Stimulated activated naive CD8-positive, alpha-beta T cell treated with anti-CD3 and anti-CD28 coated beads, Interleukin-15, Interleukin-2, amounts not matched to agents 100 U/mL and 50 U/mL, for 24 hours (primary cell): ENCODE data around the gene REEP3.
"Not testable (repeated sequence)": the region's sequence is repeated elsewhere in the genome, so short reads cannot be mapped to it uniquely, and the experiment has no call there.

Experiments used
- ATAC-seq: fragments of 150-1000 bp; cut with Tn5 transposase; one replicate; pipeline ENCODE4 v1.10.0; 2021
- DNase-seq: peaks from one replicate; pipeline ENCODE4 v3.0.0; 2021

REEP3 gene

DNA sequence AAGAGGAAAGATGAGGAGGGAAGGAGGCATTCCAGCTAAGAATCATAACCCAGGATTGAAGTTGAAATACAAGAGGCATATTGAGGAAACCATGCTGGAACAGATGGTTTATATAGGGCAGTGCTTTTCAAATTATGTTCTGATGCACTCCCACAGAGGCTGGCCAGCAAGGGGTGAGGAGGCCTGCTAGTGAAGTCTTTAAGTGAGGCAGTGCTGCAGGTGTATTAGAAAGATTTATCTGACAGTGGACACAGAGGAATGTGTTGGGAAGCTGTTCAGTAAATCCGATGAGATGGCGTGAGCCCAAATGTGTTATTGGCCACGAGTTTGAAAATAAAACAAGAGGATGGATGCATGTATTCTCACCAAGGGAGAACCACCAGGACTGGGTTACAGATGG lies 28.6 kb downstream of the REEP3 start:
- ATAC-seq, result no peak

DNA sequence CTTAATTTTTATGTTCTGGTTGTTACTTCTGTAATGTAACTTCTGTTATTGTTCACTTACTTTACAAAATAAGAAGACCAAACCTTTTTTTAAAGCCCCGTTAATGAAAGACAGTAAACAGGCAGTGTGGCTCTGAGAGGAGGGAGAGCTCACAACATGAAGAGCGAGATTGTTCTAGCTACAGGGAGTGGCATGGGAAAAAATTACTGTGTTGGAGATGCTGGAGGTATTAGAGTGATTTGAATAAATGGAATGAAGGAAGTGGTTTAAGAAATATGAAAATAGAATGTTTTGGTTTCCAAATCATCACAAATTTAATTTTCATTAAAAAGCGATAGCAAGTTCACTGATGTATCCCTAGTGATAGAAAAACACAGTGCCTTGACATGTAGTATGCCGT lies 31.8 kb downstream of the REEP3 start:
- ATAC-seq, result no peak
- DNase-seq, result no peak

More for the DNA sequence above, 28.6 kb downstream of the REEP3 start:
- DNase-seq, result no peak

DNA sequence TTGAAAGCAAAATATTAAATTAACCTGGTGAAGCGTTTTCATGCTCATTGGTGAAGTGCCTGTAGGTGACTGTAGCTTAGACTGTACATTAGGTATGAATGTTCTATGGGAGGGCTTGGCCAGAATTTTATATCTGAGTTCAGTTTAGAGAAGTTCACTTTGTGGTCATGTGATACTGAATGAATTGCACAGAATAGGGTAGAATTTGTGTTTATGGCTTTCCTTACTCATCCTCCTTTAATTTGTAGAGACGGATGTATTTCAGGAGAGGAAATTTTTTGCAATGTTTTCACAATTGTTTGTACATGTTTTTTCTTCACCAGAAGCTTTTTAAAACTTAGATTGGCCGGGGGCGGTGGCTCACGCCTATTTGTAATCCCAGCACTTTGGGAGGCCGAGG lies 32.3 kb downstream of the REEP3 start:
- DNase-seq, result no peak
- no peak for ATAC-seq

DNA sequence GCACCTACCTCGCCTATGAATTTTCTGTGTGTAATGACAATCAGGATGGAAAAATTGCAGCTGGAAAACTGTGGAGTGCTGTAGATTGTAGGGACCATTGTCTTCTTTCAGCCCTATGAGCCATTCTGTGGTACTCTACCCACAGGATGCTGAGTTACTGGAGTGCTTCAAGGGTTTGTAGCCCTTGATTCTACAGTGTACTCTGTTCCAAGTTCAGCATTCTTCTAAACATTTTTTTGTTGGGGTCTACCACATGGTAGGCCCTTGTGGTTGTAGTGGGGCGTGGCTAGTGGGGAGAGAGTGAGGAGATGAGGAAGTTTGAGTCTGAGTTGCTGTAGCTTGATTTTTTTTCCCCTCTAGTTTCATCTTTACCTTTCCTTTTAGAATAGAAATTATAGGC lies 33.5 kb downstream of the REEP3 start:
- peak; percentile 38 for DNase-seq
- ATAC-seq, result peak; percentile 61

DNA sequence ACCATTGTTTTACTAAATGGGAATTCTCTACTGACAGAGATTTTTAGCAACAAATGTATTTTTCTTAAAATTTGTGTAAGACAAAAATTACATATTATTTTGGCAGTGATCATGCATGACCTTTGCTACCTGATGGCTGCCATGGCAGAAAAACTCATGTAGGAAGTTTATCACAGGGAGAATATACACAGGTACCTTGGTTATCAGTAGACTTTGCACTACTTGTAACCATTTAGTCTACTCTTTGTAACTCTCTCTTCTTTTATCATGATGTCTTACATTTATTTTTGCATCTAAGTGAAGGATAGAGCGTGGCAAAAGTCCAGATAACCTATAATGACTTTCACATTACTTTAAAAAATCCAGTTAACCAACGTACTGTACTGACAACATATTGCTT lies 34.1 kb downstream of the REEP3 start:
- ATAC-seq (no peak), DNase-seq (no peak)

DNA sequence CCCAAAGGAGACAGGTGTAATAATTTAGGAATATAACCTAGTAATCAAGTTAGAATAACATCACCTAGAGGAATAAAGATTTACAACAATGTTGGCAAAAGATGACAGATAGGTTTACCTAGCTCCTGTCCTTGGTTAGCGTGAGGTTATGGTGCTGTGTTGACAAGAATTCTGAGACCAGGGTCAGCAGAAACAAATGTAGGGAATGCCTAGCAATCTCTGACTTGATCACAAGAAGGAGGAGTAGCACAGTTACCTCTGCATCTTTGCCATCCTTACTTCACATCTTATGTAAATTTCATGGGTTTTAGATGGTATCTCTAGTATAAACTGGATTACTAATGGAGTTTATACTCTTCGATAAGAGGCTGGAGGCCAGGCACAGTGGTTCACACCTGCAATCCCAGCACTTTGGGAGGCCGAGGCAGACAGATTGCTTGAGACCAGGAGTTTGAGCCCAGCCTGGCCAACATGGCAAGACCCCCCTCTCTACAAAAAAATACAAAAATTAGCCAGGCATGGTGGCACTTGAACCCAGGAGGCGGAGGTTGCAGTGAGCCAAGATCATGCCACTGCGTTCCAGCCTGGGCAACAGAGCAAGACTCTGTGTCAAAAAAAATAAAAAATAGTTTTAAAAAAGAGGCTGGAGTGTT lies 37.1 kb downstream of the REEP3 start:
- ATAC-seq (no peak), DNase-seq (no peak)

DNA sequence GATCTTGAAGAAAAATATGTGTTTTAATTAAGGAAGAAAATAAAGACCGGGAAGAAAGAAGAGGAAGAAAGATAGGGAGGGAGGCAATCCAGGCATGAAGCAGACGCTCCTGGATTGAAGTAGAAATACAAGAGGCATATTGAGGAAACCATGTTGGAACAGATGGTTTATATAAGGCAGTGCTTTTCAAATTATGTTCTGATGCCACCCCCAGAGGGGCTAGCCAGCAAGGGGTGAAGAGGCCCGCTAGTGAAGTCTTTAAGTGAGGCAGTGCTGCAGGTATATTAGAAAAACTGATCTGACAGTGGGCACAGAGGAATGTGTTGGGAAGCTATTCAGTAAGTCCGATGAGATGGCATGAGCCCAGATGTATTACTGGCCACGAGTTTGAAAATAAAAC lies 40.1 kb downstream of the REEP3 start:
- DNase-seq (no peak), ATAC-seq (no peak)

DNA sequence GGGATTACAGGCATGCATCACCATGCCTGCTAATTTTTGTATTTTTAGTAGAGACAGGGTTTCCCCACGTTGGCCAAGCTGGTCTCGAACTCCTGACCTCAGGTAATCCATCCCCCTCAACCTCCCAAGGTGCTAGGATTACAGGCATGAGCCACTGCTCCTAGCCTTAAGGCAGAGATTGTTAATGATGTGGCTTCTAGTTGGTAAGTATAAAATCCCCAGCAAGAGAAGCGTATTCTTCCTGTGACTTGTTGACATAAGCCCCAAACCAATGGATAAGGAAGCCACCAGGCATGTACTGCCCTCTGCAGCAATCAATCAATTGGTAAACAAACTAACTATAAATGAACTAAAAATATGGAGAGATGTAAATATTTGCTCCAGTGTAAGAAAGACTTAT lies 41.2 kb downstream of the REEP3 start:
- no peak for DNase-seq
- ATAC-seq, result no peak

DNA sequence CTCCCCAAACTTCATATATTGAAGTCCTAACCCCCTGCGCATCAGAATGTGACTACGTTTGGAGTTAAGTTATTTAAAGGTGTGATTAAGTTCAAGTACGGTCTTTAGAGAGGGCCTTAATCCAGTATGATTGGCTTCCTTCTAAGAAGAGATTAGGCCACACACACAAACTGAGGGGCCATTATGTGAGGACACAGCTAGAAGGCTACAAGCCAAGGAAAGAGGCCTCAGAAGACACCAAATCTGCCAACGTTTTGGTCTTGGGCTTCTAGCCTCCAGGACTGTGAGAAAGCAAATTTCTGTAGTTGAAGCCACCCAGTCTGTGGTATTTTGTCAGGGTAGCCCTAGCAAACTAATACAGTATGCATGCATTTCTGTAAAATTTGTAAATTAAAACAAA lies 41.7 kb downstream of the REEP3 start:
- no peak for ATAC-seq

DNA sequence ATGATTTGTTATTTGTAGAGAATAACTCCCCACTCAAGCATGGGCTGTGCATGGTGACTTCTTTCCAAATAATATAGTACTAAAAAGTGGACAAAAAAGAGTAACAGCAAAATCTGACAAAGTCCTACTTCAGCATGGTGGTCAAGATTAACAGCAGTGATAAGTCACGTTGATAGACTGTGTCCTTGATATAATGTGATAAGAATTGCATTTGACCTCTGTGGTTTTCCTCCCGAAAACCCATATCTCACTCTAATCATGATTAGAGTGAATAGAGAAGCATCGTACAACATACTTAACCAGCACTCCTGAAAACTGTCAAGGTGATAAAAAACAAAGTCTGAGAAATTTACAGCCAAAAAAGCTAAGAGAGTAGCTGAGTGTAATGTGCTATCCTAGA lies 42.4 kb downstream of the REEP3 start:
- ATAC-seq, result no peak
- DNase-seq, result no peak

More for the DNA sequence above, 41.7 kb downstream of the REEP3 start:
- DNase-seq, result no peak

DNA sequence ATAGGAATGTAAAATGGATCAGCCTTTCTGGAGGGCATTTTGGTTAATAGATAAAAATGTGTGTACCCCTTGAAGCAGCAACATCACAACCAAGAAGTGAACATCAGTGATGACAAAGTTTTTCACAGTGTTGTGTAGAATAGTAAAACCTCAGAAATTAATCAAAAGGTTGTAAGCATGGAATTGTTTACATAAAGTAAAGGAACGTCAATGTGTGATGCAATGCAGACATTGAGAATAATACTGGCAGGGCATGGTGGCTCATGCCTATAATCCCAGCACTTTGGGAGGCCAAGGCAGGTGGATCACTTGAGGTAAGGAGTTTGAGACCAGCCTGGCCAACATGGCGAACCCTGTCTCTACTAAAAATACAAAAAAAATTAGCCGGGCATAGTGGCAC lies 43.5 kb downstream of the REEP3 start:
- ATAC-seq, DNase-seq: not testable (repeated sequence)

DNA sequence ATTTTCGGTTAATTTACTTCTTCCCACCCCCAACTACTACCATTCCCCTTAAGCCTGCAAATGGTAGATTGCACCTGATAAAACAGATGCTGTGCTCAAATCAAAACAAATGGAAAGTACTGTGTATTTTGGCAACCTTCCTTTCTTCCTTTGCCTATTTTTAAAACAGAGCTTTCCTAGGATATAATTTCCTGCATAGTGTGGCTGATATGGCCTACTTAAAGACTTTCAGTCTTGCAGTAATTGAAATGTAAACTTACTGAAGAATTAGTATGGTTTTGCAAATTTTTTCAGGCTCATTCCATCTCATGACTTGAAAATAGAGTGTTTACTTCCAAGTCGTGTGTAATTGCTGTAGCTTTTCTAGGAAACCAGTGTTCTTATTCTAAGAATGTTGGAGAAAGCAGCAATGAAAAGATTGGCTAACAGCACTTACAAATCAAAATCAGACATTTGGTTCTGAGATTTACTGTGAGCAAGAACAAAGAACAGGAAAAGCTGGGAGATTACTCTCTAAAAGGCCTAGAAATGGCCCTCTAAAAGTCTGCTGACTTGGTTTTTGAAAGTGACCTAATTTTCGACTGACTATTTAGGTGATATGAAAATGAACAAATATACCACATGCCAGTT lies 52.0 kb downstream of the REEP3 start:
- DNase-seq (no peak), ATAC-seq (no peak)

DNA sequence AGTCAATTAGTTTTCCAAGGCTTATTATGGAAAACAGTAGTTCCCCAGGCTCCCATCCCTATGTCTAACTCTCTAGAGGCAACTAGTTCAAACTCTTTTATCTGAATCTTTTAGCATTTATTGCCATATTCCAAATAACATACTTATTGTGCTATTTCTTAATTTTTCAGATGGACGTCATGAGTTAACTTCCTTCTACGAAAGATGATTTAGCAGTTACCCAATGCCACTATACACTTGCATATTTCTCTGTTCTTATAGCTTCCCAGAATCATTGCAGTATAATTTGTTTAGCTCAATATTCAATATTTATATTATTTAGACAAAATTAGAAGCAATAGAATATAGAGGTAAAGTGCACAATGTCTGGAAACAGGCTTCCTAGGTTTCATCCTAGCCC lies 52.8 kb downstream of the REEP3 start:
- DNase-seq (no peak), ATAC-seq (no peak)

DNA sequence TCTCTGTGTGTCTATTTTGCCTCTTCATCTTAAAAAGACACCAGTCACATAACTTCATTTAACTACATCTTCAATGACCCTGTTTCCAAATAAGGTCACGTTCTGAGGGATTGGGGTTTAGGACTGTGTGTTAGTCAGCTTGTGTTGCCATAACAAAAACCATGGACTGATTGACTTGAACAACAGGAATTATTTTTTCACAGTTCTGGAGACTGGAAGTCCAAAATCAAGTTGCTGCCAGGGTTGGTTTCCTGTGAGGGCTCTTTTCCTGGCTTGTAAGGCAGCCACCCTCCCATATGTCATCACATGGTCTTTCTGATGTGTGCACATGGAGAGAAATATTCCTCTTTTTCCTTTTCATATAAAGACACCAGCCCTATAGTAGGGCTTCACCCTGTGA lies 55.3 kb downstream of the REEP3 start:
- DNase-seq (no peak), ATAC-seq (no peak)

DNA sequence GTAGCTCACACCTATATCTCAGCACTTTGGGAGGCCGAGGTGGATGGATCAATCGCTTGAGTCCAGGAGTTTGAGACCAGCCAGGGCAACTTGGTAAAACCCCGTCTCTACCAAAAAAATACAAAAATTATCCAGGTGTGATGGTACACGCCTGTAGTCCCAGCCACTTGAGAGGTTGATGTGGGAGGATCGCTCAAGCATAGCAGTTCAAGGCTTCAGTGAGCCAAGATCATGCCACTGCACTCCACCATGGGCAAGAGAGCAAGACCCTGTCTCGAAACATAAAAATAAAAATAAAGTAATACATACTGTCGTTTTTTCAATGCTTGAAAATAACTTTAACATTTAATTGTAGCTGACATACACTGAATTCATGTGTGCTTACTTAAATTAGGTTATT lies 57.3 kb downstream of the REEP3 start:
- no peak for DNase-seq

DNA sequence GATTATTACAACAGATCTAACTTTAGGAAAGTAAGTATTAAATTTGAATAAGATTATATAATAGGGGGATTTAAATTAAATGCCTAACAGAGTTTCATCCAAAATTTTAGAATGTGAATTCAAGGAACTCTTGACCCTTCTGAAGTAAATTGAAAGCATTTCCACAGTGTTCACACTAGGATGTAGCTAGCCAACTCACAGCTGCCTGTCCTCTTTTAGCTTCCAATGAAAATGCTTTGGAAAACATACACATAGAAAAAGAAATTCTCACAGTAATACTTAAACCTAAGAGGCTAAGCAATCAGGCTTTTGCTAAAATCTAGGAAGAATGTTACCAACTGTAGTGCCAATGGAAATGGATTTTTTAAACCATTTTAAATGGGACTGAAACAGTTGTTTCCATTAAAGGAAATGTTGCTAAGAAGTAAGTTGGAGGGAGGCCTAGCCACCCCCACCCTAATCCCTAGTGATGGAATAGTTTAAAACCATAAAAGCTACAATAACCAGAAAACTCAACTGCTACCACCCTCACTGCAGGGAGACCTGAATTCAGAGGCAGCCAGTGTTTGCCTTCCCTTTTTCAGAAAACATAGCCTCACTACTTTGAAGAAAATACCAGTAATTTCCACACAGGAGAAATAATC lies 58.3 kb downstream of the REEP3 start:
- DNase-seq (no peak), ATAC-seq (no peak)

More for the DNA sequence above, 57.3 kb downstream of the REEP3 start:
- ATAC-seq, result no peak

DNA sequence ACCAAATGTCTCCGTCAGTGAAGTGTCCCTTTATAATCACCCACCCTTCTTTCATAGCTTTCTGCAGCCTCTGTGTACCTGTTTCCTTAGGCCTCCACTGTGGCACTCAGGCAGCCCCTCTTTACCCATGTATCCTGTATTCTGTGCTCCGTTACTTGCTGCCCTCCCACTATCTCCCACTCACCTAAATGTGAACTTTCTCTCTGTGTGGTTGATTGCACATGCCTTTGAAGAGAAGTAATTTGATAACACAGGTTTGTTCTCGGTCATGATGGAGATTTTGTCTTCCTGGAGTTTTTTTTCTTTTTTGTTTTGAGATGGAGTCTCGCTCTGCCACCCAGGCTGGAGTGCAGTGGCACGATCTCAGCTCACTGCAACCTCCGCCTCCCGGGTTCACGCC lies 61.5 kb downstream of the REEP3 start:
- DNase-seq (no peak), ATAC-seq (no peak)

DNA sequence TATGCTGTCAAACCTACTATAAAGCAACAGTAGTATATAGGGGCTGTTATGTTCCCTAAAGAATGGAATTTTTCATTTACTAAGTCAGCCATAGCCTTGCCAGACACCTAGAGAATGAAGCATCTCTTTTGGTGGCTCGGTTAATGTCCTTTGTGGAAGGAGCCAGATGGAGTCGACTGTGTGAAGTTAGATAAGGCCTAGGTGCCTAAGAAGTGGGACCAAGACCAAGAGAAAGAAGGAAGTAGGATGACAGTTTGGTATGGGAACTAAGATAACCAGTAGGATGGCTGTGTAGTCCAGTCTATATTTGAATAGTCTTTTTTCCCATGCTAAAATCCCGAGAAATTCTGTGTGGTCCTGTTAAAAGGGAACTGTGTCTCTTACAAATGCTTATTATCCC lies 62.2 kb downstream of the REEP3 start:
- DNase-seq (no peak), ATAC-seq (no peak)

DNA sequence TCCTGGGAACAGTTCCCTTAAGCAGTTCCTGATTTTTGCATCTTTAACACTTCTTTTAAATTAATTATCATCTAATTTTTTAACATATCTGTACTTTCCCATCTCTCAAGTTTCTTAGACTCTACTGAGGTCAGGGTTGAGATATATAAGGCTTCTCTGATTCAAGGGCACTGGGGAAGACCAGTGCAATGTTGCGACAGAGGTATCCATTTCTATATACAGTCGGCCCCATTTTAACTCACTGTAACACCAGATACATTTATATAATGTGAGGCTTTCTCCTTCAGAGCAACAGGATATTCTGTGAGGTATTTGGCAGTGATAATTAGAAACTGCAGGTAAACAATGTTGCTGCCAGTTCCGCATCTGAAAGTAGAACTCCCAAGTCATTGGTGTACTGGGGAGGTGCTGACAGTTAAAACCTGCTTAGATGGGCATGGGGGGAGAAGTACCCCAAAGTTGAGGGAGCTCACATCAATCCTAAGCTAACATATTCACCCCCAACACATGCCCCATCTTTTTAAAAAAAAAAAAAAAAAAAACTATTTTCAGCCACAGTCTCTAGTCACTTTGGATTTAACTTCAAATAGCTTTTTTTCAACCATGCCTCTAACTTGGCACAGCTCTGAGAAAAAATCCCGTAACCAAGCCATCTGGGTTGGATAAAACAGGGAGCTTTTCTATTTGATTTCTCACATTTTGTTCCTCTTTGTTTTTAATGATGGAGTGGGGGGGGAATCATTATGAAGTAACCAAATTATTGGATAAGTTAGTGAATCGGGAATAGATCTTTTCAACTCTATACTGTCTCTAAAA lies 62.9 kb downstream of the REEP3 start:
- ATAC-seq (no peak), DNase-seq (no peak)

DNA sequence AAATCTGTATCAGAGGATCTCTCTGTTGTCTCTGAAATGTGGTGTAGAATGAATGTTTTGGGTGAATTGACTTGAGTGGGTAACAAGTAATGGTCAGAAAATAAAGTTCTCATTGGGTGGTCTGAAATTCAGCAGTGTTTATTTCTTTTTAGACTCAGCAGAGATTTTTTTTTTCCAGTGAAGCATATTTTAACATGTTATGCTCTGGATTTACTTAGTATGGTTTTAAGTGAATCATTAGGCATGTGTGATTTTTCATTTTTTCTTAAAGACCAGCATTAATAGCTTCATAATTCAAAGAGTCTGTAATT lies 63.5 kb downstream of the REEP3 start:
- ATAC-seq, result no peak
- no peak for DNase-seq

DNA sequence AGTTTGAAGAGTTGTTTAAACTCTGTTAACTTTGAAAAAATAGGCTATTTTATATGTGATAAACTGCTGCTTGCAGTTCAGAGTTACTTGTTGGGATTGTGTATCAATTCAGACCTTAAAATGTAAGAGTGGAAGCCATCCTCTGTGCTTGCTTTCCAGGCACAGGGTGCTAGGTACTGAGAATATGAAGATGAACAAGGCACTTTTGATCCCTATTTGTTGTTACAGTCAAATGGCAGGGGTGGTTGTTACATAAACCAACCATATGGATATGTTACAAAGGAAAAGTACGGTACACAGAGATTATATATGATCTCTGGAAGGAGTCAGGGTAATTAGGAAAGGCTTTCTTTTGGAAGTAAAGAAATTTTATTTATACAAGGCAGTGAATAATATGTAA lies 63.8 kb downstream of the REEP3 start:
- no peak for ATAC-seq

DNA sequence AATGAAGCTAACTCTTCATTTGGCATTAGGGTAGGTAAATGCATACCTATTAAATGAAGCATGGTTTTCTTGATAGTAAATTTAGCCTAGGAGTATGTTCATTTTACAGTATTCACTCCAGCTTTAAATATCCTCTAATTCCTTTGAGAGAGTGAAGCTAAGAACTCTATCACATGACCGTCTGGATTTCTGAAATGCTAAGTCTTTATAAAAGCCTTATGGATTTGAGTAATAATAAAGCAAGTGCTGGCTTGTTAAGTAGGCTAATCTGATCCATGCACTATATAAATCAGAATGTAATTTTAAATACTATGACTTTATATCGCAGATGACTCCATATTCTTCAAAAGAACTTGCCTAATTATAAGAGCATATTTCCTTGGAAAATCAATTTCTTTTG lies 64.8 kb downstream of the REEP3 start:
- DNase-seq (no peak), ATAC-seq (no peak)

More for the DNA sequence above, 63.8 kb downstream of the REEP3 start:
- DNase-seq, result no peak

DNA sequence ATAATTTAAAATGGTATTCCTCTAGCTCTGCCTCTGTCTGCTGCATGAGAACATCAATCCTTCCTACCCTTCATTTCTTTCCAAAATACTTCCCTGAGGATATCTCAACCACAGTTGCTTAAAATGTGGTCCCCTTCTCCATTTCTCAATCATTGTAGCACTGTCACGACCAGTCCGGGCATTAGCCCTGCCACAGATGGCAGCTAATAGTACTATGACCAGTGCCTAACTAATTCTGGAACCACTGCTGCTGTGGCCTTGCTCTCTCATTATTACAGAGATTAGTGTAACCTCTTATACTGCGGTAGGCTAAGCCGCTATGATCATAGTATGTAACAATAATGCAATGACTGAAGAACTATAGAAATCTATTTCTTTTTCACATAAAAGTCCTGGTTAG lies 66.0 kb downstream of the REEP3 start:
- DNase-seq (no peak), ATAC-seq (no peak)
